NCI-H1694 treated with DMSO at 0.1 percent for 48 hours (cell line): ENCODE results near the gene FLT4.
"Not testable (repeated sequence)": the region's sequence is repeated elsewhere in the genome, so short reads cannot be mapped to it uniquely, and the experiment has no call there.

Source experiments
- DNase-seq: peaks from one replicate; lab custom pipeline; 2025; lab: John Stamatoyannopoulos, UW

The FLT4 gene

GRCh38 chr5:180670157-180670556 is 20.8 kb upstream of the FLT4 start:
- no peak for DNase-seq

- no peak for DNase-seq
These were observed 20.3 kb upstream of the FLT4 start for GRCh38 chr5:180669661-180670060.

- no peak for DNase-seq
These were observed 19.6 kb upstream of the FLT4 start for GRCh38 chr5:180668835-180669596.

GRCh38 chr5:180666812-180667211 is 17.4 kb upstream of the FLT4 start:
- DNase-seq, result no peak

GRCh38 chr5:180665682-180666404 is 16.4 kb upstream of the FLT4 start:
- no peak for DNase-seq

GRCh38 chr5:180658774-180659564 is 9.6 kb upstream of the FLT4 start:
- DNase-seq, result no peak

GRCh38 chr5:180655243-180655642 is 5.8 kb upstream of the FLT4 start:
- not testable (repeated sequence) for DNase-seq

GRCh38 chr5:180652771-180653170 is 3.4 kb upstream of the FLT4 start:
- DNase-seq, result no peak

GRCh38 chr5:180652346-180652745 is 2.9 kb upstream of the FLT4 start:
- DNase-seq, result no peak

GRCh38 chr5:180648658-180649296 is 623 bp downstream of the FLT4 start:
- DNase-seq, result no peak

- DNase-seq, result no peak
These were observed 1.4 kb downstream of the FLT4 start for GRCh38 chr5:180647941-180648500.

- no peak for DNase-seq
These were observed 1.9 kb downstream of the FLT4 start for GRCh38 chr5:180647465-180647864.

GRCh38 chr5:180646963-180647305 is 2.5 kb downstream of the FLT4 start:
- no peak for DNase-seq

- no peak for DNase-seq
These were observed 3.0 kb downstream of the FLT4 start for GRCh38 chr5:180646289-180646962.

- DNase-seq, result no peak
These were observed 3.9 kb downstream of the FLT4 start for GRCh38 chr5:180645274-180646204.

GRCh38 chr5:180644825-180645273 is 4.6 kb downstream of the FLT4 start:
- no peak for DNase-seq

- no peak for DNase-seq
These were observed 5.1 kb downstream of the FLT4 start for GRCh38 chr5:180644129-180644824.

GRCh38 chr5:180643191-180643851 is 6.1 kb downstream of the FLT4 start:
- DNase-seq, result no peak

- no peak for DNase-seq
These were observed 6.6 kb downstream of the FLT4 start for GRCh38 chr5:180642779-180643178.
